HCT116 (cell line): ENCODE results near the gene BTD. TPM values are rescaled to one million over a fixed set of nuclear protein-coding genes. Genes with fewer than 3 reads are reported as not detected.

Experiments
- ATAC-seq: fragments of 200-7000 bp; cut with Tn5 transposase; 2 replicates; pipeline ENCODE4 v1.9.1; 2020; ENCODE audit warnings: mild to moderate bottlenecking, moderate library complexity
- BruUV-seq: library from RNA; stranded (reverse); fragments of 400-500 nt; replicated peaks from 2 replicates; lab custom pipeline; 2021; lab: Mats Ljungman, UMichigan
- CTCF ChIA-PET: fragments of 300-600 bp; sonication (Branson Sonifier 250); formaldehyde crosslinking; loops from one replicate; lab custom pipeline; 2021; ENCODE audit warnings: antibody characterized with exemption; lab: Charles Lee
- POLR2A ChIA-PET: fragments of 300-600, 350-600 bp; sonication (Branson Sonifier 250); formaldehyde crosslinking; loops from one replicate; lab custom pipeline; 2021; ENCODE audit warnings: antibody characterized with exemption; lab: Charles Lee
- RAD21 ChIA-PET, 2 experiments: fragments of 300-600 bp; sonication (Branson Sonifier 250); formaldehyde crosslinking; loops; one replicate each; lab custom pipeline; 2023; ENCODE audit warnings: low total read pairs in 2 of 2; ENCODE audit not compliant: uncharacterized antibody in 2 of 2, unreplicated experiment in 2 of 2, low non-redundant PET in 1 of 2; lab: Charles Lee
- DNase-seq: peaks from one replicate; pipeline ENCODE4 v3.0.0-alpha.2; 2010; ENCODE audit warnings: low read depth, low spot score
- H2AFZ ChIP-seq: fragments of 200-600 bp; shearing (Covaris generic), sonication (generic); 2 replicates; pipeline ENCODE4 v1.6.1; 2017; ENCODE audit warnings: low read depth, mixed run types, mixed read lengths, antibody characterized with exemption, low read length; ENCODE audit not compliant: poor library complexity, severe bottlenecking
- H3K27ac ChIP-seq: 2 replicates; pipeline ENCODE4 v1.5.1; 2012; ENCODE audit warnings: low read depth, low read length
- H3K27me3 ChIP-seq: fragments of 200-600 bp; sonication (generic); 2 replicates; pipeline ENCODE4 v1.6.1; 2016; ENCODE audit warnings: mixed run types, low read length, mixed read lengths; ENCODE audit not compliant: insufficient read depth
- H3K36me3 ChIP-seq, 2 experiments: fragments of 200-500 bp in 1 of 2; fragments of 200-600 bp in 1 of 2; sonication (Bioruptor generic) in 1 of 2; sonication (generic) in 1 of 2; 2 replicates each; pipeline versions ENCODE4 v1.5.1 to v1.6.1; 2014 to 2016; ENCODE audit warnings: low read length in 2 of 2, inconsistent platforms in 1 of 2, mixed read lengths in 1 of 2, mixed run types in 1 of 2; ENCODE audit not compliant: insufficient read depth in 2 of 2, control insufficient read depth in 1 of 2
- H3K4me1 ChIP-seq, 2 experiments: fragments of 200-600 bp in 1 of 2; sonication (generic) in 1 of 2; 2 replicates each; pipeline versions ENCODE4 v1.5.1 to v1.6.1; 2012 to 2017; ENCODE audit warnings: low read length in 2 of 2, inconsistent platforms in 1 of 2, mild to moderate bottlenecking in 1 of 2, mixed read lengths in 1 of 2, mixed run types in 1 of 2, moderate library complexity in 1 of 2; ENCODE audit not compliant: insufficient read depth in 2 of 2, control insufficient read depth in 1 of 2
- H3K4me2 ChIP-seq: fragments of 200-600 bp; sonication (generic); 2 replicates; pipeline ENCODE4 v1.6.1; 2017; ENCODE audit warnings: mixed run types, low read length, mixed read lengths
- H3K4me3 ChIP-seq, 2 experiments: fragments of 200-600 bp in 1 of 2; sonication (generic) in 1 of 2; replicated peaks in 1 of 2; 2 replicates each; pipeline ENCODE4 v1.5.1; 2011 to 2016; ENCODE audit warnings: low read length in 2 of 2, control low read depth in 1 of 2, low read depth in 1 of 2, mild to moderate bottlenecking in 1 of 2, mixed read lengths in 1 of 2, mixed run types in 1 of 2
- H3K79me2 ChIP-seq: fragments of 200-600 bp; sonication (generic); 2 replicates; pipeline ENCODE4 v1.6.1; 2017; ENCODE audit warnings: mild to moderate bottlenecking, mixed run types, low read length, moderate library complexity, mixed read lengths; ENCODE audit not compliant: insufficient read depth
- H3K9ac ChIP-seq: fragments of 200-600 bp; sonication (generic); 2 replicates; pipeline ENCODE4 v1.6.1; 2016; ENCODE audit warnings: low read length, mixed read lengths
- H3K9me2 ChIP-seq: fragments of 200-600 bp; sonication (generic), shearing (Covaris generic); 2 replicates; pipeline ENCODE4 v1.6.1; 2017; ENCODE audit warnings: mixed run types, mild to moderate bottlenecking, moderate library complexity; ENCODE audit not compliant: insufficient read depth
- H3K9me3 ChIP-seq, 2 experiments: fragments of 200-500 bp in 1 of 2; fragments of 200-600 bp in 1 of 2; sonication (Bioruptor generic) in 1 of 2; sonication (generic) in 1 of 2; 2 replicates each; pipeline ENCODE4 v1.6.1; 2014 to 2017; ENCODE audit warnings: low read length in 2 of 2, mixed read lengths in 2 of 2, inconsistent platforms in 1 of 2, low read depth in 1 of 2, mild to moderate bottlenecking in 1 of 2, mixed run types in 1 of 2, moderate library complexity in 1 of 2; ENCODE audit not compliant: control insufficient read depth in 1 of 2, insufficient read depth in 1 of 2
- H4K20me1 ChIP-seq: fragments of 200-600 bp; sonication (generic), shearing (Covaris generic); 2 replicates; pipeline ENCODE4 v1.6.1; 2017; ENCODE audit warnings: mixed run types, mild to moderate bottlenecking, moderate library complexity; ENCODE audit not compliant: insufficient read depth
- ATF3 ChIP-seq: IDR thresholded peaks from 2 replicates; pipeline ENCODE4 v1.6.1; 2012
- CEBPB ChIP-seq: IDR thresholded peaks from 2 replicates; pipeline ENCODE4 v1.6.1; 2012; ENCODE audit warnings: low read depth
- CTCF ChIP-seq, 3 experiments: fragments of 200-600 bp in 1 of 3; sonication (generic) in 1 of 3; IDR thresholded peaks in 2 of 3; conservative IDR thresholded peaks in 1 of 3; 2 replicates each; pipeline ENCODE4 v1.5.1; 2012 to 2017; ENCODE audit warnings: low read depth in 2 of 3, low read length in 2 of 3, antibody characterized with exemption in 1 of 3, borderline replicate concordance in 1 of 3, control low read depth in 1 of 3, mild to moderate bottlenecking in 1 of 3, mixed read lengths in 1 of 3, mixed run types in 1 of 3, moderate library complexity in 1 of 3; ENCODE audit not compliant: insufficient read depth in 1 of 3
- EGR1 ChIP-seq: IDR thresholded peaks from 2 replicates; pipeline ENCODE4 v1.6.1; 2012; ENCODE audit warnings: low read depth
- ELF1 ChIP-seq: IDR thresholded peaks from 2 replicates; pipeline ENCODE4 v1.6.1; 2012; ENCODE audit warnings: low read depth, borderline replicate concordance
- EZH2 ChIP-seq: fragments of 200-600 bp; sonication (generic); IDR thresholded peaks from 2 replicates; pipeline ENCODE4 v1.6.1; 2017; ENCODE audit warnings: antibody characterized with exemption, mixed run types
- FOSL1 ChIP-seq: IDR thresholded peaks from 2 replicates; pipeline ENCODE4 v1.6.1; 2012; ENCODE audit warnings: low read depth
- JUND ChIP-seq: IDR thresholded peaks from 2 replicates; pipeline ENCODE4 v1.6.1; 2012
- POLR2AphosphoS5 ChIP-seq: IDR thresholded peaks from 2 replicates; pipeline ENCODE4 v1.6.1; 2011; ENCODE audit warnings: mild to moderate bottlenecking, low read depth, low read length, moderate library complexity
- YY1 ChIP-seq: IDR thresholded peaks from 2 replicates; pipeline ENCODE4 v1.6.1; 2011; ENCODE audit warnings: low read length, low read depth, moderate library complexity, mild to moderate bottlenecking; ENCODE audit not compliant: insufficient replicate concordance; ENCODE audit errors: extremely low read depth
- intact Hi-C: fragments of 100-400 bp; cut with micrococcal nuclease; formaldehyde crosslinking; loops from 2 replicates; pipeline ENCODE4 v1.10.0; 2022
- total RNA-seq: library from RNA; stranded (reverse); gene quantifications from one replicate; pipeline ENCODE4 v1.2.1, GENCODE V29; 2021; ENCODE audit not compliant: unreplicated experiment

BTD gene
- total RNA-seq, 1 experiment from 2014 or later = 5.0 TPM

- TF ChIP-seq JUND = no peak
Measured at GRCh38 chr3:15633766-15634598, 32.4 kb downstream of the BTD start (continued).

GRCh38 chr3:15634671-15635070 is 33.1 kb downstream of the BTD start:
- H3K4me1 ChIP-seq = peaks cover 35 to 89% of the 10 kb centered on the region in 2 experiments

More at GRCh38 chr3:15634671-15635070, 33.1 kb downstream of the BTD start:
- intact Hi-C loops = loop anchor here (5.0 to 10.0 kb wide), 2 partner anchors 410 to 543 kb away; no protein-coding TSS in a partner anchor
- TF ChIP-seq CEBPB = no peak
- TF ChIP-seq CTCF (IDR thresholded peaks at IDR 0.05 in 2 of 3, conservative IDR thresholded peaks at IDR 0.05 in 1 of 3; ENCODE audit: borderline replicate concordance in 1 of 3, insufficient read depth in 1 of 3, low read depth in 2 of 3, low read length in 2 of 3) = no peak
- no peak for TF ChIP-seq EGR1
- no peak for TF ChIP-seq ELF1
- no peak for TF ChIP-seq FOSL1
- TF ChIP-seq EZH2 = no peak
- TF ChIP-seq POLR2AphosphoS5 = no peak
- no peak for TF ChIP-seq ATF3
- TF ChIP-seq YY1 = no peak
- TF ChIP-seq, all 23 proteins: peak for 0
- no peak overlapping the region for H3K27ac ChIP-seq
- H3K9ac ChIP-seq = no peak overlapping the region
- H3K79me2 ChIP-seq = no peaks in the 10 kb centered on the region
- H3K4me2 ChIP-seq = peak overlapping the region; percentile 91; the same call in 1 of the 2 replicates
- no peak overlapping the region for H3K4me3 ChIP-seq
- BruUV-seq = no TSS peak
- CTCF ChIA-PET = interaction anchor here (1.1 kb wide), 1 partner anchor 544 kb away, joined by 3 read pairs; no protein-coding TSS in a partner anchor
- H3K27me3 ChIP-seq = no peaks in the 10 kb centered on the region
- no peak for DNase-seq
- H3K36me3 ChIP-seq = no peaks in the 10 kb centered on the region
- H2AFZ ChIP-seq = no peak overlapping the region
- H3K9me2 ChIP-seq = no peaks in the 10 kb centered on the region
- no peaks in the 10 kb centered on the region for H4K20me1 ChIP-seq
- no peaks in the 10 kb centered on the region for H3K9me3 ChIP-seq
- POLR2A ChIA-PET = interaction anchor here (0.9 to 2.2 kb wide), 3 partner anchors 12 to 163 kb away, joined by 3 to 5 read pairs (median 3); partner anchors contain the start of genes ANKRD28, BTD and HACL1
- RAD21 ChIA-PET = no interaction called here
- no peak for ATAC-seq
